ENCODE measurements around the gene KATNAL1.

The KATNAL1 gene

DNA sequence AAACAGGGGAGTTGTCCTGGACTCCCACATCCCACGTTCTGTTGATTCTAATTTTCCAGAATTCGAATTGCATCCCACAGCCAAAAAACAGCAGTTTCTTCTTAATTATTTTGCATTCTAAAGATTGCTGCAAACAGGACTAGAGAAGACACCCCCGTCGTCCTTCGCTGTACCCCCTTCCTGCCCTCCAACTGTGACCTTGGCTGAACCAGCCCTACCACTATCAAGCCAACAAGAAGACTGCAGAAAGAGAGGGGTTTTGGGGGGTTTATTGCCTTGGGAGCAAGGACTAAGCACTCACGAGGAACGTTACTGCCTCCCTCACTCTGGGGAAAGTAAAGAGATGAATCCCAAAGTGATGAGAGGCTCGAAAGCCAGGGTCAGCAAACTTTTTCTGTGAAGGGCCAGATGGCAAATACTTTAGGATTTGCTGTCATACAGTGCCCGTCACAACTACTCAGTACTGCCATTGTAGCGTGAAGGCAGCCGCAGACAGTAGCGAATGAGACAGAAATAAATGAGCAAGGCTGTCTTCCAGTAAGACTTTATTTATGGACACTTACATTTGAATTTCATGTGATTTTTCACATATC, 32.5 kb upstream of the KATNAL1 start:
- DNase-seq (ENCODE audit: extremely low read depth, low read depth), result no peak
- H3K4me3 ChIP-seq (replicated peaks; ENCODE audit: low read depth, low read length), result no peak overlapping the region
- no peak for TF ChIP-seq CTCF (IDR thresholded peaks at IDR 0.05; ENCODE audit: low read depth, low read length, missing control alignments)

GRCh38 chr13:30338952-30339351, 31.6 kb upstream of the KATNAL1 start:
- no peak for DNase-seq (ENCODE audit: extremely low read depth, low read depth)
- no peak for TF ChIP-seq CTCF (IDR thresholded peaks at IDR 0.05; ENCODE audit: low read depth, low read length, missing control alignments)
- H3K4me3 ChIP-seq (replicated peaks; ENCODE audit: low read depth, low read length), result no peak overlapping the region

DNA sequence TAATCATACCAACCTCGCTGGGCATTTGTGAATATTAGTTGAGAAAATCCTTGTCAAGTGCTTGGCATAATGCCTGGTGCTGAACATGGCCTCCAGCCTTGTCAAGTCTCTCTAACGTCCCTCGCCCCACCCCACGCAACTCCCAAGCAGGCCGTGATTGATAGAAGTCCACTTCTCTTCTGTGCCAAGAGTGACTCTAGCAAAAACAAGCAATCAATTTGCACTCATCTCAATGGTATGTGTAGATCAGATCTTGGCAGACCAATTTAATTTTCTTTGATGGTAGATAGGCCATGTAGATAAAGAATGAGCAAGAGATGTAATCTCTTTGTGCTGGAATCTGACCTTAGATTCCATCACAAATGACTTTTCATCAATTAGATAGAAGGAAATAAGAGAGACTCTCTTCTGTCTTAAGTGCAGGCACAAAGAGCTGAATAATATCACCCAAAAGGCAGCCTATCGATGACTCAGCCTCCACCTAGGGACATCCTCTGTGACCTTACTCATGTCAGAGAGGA, 31.0 kb upstream of the KATNAL1 start:
- no peak for TF ChIP-seq CTCF (IDR thresholded peaks at IDR 0.05; ENCODE audit: low read depth, low read length, missing control alignments)
- no peak overlapping the region for H3K4me3 ChIP-seq (replicated peaks; ENCODE audit: low read depth, low read length)
- no peak for DNase-seq (ENCODE audit: extremely low read depth, low read depth)

DNA sequence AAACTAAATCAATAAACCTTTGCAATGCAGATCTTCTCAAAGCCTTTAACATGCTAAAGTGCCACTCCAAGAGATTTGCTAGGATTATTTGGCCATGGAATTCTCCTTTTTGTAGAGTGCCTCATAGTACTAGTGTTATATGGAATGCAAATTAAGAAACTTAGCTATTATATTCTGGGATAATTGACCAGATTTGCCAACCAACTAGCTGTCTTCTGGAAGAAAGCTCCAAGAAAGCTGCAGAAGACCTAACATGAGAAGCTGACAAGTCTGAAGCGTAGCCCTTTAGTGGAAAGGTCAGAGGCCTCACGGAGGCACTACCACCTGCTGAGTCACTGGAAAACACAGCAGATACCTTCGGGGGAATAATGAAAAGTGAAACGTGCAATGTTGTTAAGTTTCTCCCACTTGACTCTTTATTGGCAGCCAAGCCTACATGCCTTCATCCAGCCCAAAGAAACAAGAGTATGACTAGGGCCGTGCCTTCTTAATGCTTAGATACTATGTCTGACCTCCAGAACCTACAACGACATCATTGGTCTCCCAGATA, 29.8 kb upstream of the KATNAL1 start:
- no peak for TF ChIP-seq CTCF (IDR thresholded peaks at IDR 0.05; ENCODE audit: low read depth, low read length, missing control alignments)
- DNase-seq (ENCODE audit: extremely low read depth, low read depth), result no peak

GRCh38 chr13:30334663-30335386, 27.5 kb upstream of the KATNAL1 start:
- no peak overlapping the region for H3K4me3 ChIP-seq (replicated peaks; ENCODE audit: low read depth, low read length)
- TF ChIP-seq CTCF (IDR thresholded peaks at IDR 0.05; ENCODE audit: low read depth, low read length, missing control alignments), result peak; percentile 52
- DNase-seq (ENCODE audit: extremely low read depth, low read depth), result no peak

More for the DNA sequence above, 29.8 kb upstream of the KATNAL1 start:
- H3K4me3 ChIP-seq (replicated peaks; ENCODE audit: low read depth, low read length), result no peak overlapping the region

DNA sequence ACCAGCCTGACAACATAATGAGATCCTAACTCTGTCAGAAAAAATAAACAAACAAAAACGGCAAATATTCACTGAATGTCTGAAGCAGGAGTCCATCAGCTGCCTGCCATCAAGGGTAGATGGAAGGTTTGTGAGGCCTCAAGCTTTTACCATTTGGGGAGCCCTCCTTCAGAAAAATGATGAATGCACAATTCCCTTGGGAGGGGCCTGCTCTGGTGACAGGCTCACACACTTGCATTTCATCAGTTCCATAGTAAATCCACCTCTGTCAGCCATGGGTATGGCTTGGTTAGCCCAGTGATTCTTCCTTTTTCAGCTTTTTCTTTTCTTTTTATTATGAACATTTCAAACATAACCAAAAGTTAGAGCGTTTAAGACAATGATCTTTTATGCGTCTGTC, 26.3 kb upstream of the KATNAL1 start:
- H3K4me3 ChIP-seq (replicated peaks; ENCODE audit: low read depth, low read length), result no peak overlapping the region

More for the DNA sequence above, 26.3 kb upstream of the KATNAL1 start:
- TF ChIP-seq CTCF (IDR thresholded peaks at IDR 0.05; ENCODE audit: low read depth, low read length, missing control alignments), result no peak
- no peak for DNase-seq (ENCODE audit: extremely low read depth, low read depth)

Measured in HFF-Myc (cell line).